Loucy (cell line): ENCODE data around the gene UGT2B28.
"Not testable (repeated sequence)": the region's sequence is repeated elsewhere in the genome, so short reads cannot be mapped to it uniquely, and the experiment has no call there.

Experiments
- H2AFZ ChIP-seq: fragments of 200-600 bp; sonication (generic); 2 replicates; pipeline ENCODE4 v1.6.0; 2016; ENCODE audit warnings: antibody characterized with exemption, mild to moderate bottlenecking, low read length, moderate library complexity
- H3F3A ChIP-seq: fragments of 200-600 bp; 2 replicates; pipeline ENCODE4 v1.6.0; 2016; ENCODE audit warnings: antibody characterized with exemption, low read depth, mild to moderate bottlenecking
- H3K27me3 ChIP-seq: fragments of 200-600 bp; sonication (generic); 2 replicates; pipeline ENCODE4 v1.6.1; 2014; ENCODE audit warnings: low read length, mild to moderate bottlenecking; ENCODE audit not compliant: insufficient read depth, poor library complexity, severe bottlenecking
- H3K36me3 ChIP-seq: fragments of 200-600 bp; sonication (generic); 2 replicates; pipeline ENCODE4 v1.6.1; 2016; ENCODE audit warnings: low read length; ENCODE audit not compliant: insufficient read depth
- H3K4me1 ChIP-seq: fragments of 200-600 bp; sonication (generic); 2 replicates; pipeline ENCODE4 v1.5.1; 2014; ENCODE audit warnings: low read length, mild to moderate bottlenecking; ENCODE audit not compliant: insufficient read depth, poor library complexity, severe bottlenecking
- H3K4me2 ChIP-seq: fragments of 200-600 bp; sonication (generic); 2 replicates; pipeline ENCODE4 v1.6.0; 2014; ENCODE audit warnings: antibody characterized with exemption, low read length, low read depth, mild to moderate bottlenecking; ENCODE audit not compliant: poor library complexity, severe bottlenecking
- H3K4me3 ChIP-seq: fragments of 200-600 bp; sonication (generic); 2 replicates; pipeline ENCODE4 v1.5.1; 2014; ENCODE audit warnings: low read length, mild to moderate bottlenecking, mixed read lengths; ENCODE audit not compliant: poor library complexity, severe bottlenecking
- H3K79me2 ChIP-seq: fragments of 200-600 bp; sonication (generic); 2 replicates; pipeline ENCODE4 v1.6.1; 2014; ENCODE audit warnings: low read length; ENCODE audit not compliant: insufficient read depth
- H3K9ac ChIP-seq: fragments of 200-600 bp; sonication (generic); 2 replicates; pipeline ENCODE4 v1.6.0; 2014; ENCODE audit warnings: mild to moderate bottlenecking, low read depth, low read length, moderate library complexity; ENCODE audit not compliant: poor library complexity, severe bottlenecking
- H3K9me2 ChIP-seq: fragments of 200-600 bp; sonication (generic); replicated peaks from 2 replicates; pipeline ENCODE4 v1.6.1; 2016; ENCODE audit warnings: low read depth, low read length, mixed read lengths
- H3K9me3 ChIP-seq: fragments of 200-600 bp; sonication (generic); 2 replicates; pipeline ENCODE4 v1.6.1; 2014; ENCODE audit warnings: mild to moderate bottlenecking, antibody characterized with exemption, low read length, low read depth; ENCODE audit not compliant: insufficient read depth
- H4K20me1 ChIP-seq: fragments of 200-600 bp; sonication (generic); 2 replicates; pipeline ENCODE4 v1.6.0; 2014; ENCODE audit warnings: antibody characterized with exemption, low read length, mild to moderate bottlenecking; ENCODE audit not compliant: insufficient read depth, poor library complexity, severe bottlenecking
- EZH2phosphoT487 ChIP-seq: fragments of 200-600 bp; IDR thresholded peaks from 2 replicates; pipeline ENCODE4 v1.6.1; 2018; ENCODE audit warnings: antibody characterized with exemption, mild to moderate bottlenecking, moderate library complexity, borderline replicate concordance
- TF ChIP-seq, protein P1 (sequence below): fragments of 200-600 bp; sonication (generic); conservative IDR thresholded peaks from 2 replicates; pipeline ENCODE4 v1.5.1; 2014; ENCODE audit warnings: mild to moderate bottlenecking, antibody characterized with exemption, low read length

UGT2B28 gene

DNA sequence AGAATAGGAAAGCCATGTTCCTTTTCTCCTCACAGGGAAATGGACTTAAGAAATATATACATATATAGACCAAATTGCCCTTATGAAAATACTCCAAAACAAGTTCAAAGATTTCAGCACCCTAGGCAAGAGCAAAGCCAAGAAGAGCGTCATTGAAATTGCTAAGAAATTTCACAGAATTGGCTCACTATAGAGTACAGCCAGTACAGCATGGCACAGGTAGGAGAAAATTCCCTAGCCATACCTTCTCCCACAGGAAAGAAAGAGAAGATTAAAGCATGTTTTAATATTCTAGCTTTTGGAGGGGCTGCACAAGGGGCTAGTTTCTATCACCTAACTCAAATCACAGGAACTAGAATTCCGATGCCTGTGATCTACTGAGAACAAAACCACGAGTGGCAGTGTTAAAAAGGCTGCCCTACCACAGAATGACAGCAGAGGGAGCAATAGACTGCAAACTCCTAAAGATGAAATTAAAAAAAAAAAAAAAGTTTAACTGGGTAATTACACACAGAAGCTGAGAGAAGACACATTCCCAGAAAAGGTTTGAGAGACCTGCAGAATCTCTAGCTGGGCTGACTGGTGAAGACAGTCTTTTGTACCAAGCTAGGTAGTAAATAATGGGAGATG is 37.5 kb downstream of the UGT2B28 start:
- H3K79me2 ChIP-seq, H4K20me1 ChIP-seq, H3K9me2 ChIP-seq, H3K4me2 ChIP-seq, H3K4me1 ChIP-seq, H3K36me3 ChIP-seq, H3K4me3 ChIP-seq, H3F3A ChIP-seq, H2AFZ ChIP-seq, H3K9ac ChIP-seq, H3K27me3 ChIP-seq, H3K9me3 ChIP-seq: not testable (repeated sequence)
- TF ChIP-seq, protein P1, sequence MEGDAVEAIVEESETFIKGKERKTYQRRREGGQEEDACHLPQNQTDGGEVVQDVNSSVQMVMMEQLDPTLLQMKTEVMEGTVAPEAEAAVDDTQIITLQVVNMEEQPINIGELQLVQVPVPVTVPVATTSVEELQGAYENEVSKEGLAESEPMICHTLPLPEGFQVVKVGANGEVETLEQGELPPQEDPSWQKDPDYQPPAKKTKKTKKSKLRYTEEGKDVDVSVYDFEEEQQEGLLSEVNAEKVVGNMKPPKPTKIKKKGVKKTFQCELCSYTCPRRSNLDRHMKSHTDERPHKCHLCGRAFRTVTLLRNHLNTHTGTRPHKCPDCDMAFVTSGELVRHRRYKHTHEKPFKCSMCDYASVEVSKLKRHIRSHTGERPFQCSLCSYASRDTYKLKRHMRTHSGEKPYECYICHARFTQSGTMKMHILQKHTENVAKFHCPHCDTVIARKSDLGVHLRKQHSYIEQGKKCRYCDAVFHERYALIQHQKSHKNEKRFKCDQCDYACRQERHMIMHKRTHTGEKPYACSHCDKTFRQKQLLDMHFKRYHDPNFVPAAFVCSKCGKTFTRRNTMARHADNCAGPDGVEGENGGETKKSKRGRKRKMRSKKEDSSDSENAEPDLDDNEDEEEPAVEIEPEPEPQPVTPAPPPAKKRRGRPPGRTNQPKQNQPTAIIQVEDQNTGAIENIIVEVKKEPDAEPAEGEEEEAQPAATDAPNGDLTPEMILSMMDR = peak; percentile 69

DNA sequence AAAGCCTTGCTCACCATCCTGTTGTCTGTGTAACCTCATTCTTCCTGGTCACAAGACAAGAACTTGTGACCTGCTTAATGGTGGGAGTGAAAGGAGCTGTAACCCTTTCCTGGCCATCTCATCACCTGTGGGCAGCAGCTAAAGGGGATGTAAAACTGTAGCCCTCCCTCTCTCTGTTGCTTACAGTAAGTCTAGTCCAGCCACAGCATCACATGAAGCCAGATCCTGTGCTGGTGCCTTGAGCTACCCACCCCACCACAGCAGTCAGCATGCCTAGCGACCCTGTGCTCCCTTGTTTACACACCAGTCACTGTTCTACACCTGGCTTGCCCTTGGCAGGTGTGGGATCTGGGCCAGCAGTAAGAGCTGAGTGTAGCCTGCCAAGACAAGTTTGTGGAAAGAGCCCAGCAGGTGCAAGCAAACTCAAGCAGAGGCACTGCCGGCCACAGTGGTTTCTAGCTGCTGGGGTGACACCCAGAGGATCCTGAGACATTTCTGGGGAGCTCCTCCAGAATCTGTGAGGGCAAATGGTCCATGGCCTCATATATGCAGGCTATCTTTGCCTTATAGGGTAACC is 41.0 kb downstream of the UGT2B28 start:
- no peak for TF ChIP-seq EZH2phosphoT487
- TF ChIP-seq, protein P1 = no peak
- Histone ChIP-seq H3K9ac (no peak overlapping the region), H3K9me3 (no peaks in the 10 kb centered on the region), H3K9me2 (no peaks in the 10 kb centered on the region), H3K4me3 (no peak overlapping the region), H3K4me2 (no peak overlapping the region), H3K4me1 (no peaks in the 10 kb centered on the region), H3K79me2 (no peaks in the 10 kb centered on the region), H3F3A (no peaks in the 10 kb centered on the region), H3K36me3 (no peaks in the 10 kb centered on the region), H3K27me3 (no peaks in the 10 kb centered on the region), H4K20me1 (no peaks in the 10 kb centered on the region), H2AFZ (peak overlapping the region; percentile 11)

DNA sequence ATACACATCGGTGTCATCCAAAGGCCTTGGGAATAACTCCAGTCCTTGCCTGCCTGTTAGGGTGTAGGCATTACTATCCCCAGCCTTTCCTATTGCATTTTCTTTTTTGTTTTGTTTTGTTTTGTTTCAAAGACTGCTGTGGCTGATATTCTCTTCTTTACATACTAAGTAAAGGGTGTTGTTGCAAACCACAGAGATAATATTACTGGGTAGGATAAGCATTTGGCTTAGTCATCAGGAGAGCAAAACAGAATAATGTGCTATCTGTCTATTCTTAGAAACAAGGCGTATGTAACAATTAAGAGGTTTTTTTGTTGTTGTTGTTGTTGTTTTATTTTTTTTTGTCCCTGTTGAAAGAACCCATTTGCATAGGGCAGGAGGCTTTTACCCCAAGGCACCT is 41.8 kb downstream of the UGT2B28 start:
- Histone ChIP-seq H3K4me2 (no peak overlapping the region), H3K9me2 (no peaks in the 10 kb centered on the region), H3K4me3 (no peak overlapping the region), H2AFZ (peak overlapping the region; percentile 11; the same call in 1 of the 2 replicates), H3K9ac (no peak overlapping the region), H4K20me1 (no peaks in the 10 kb centered on the region), H3K9me3 (no peaks in the 10 kb centered on the region), H3K4me1 (no peaks in the 10 kb centered on the region), H3K79me2 (no peaks in the 10 kb centered on the region), H3K36me3 (no peaks in the 10 kb centered on the region), H3K27me3 (no peaks in the 10 kb centered on the region), H3F3A (no peaks in the 10 kb centered on the region)
- TF ChIP-seq EZH2phosphoT487 = no peak

DNA sequence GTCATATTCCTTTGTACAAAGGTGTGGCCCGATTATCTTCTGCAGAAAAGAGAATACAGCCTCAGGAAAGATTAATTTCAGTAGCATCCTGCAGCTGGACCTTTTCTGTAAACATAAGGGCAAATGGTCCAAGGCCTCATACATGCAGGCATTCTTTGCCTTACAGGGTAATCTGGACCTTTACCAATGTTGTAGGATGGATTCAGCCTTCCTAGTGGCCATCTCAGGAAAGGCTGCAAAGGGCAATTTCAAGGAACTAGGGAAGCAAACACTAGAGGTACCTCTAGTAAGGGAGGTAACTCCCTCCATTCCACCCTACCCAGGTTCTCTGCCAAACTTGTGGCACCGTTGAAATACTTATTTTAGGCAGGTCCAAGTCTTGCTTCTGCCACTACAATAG is 43.0 kb downstream of the UGT2B28 start:
- Histone ChIP-seq H3K9ac (no peak overlapping the region), H3K79me2 (no peaks in the 10 kb centered on the region), H3K9me3 (no peaks in the 10 kb centered on the region), H3K9me2 (no peaks in the 10 kb centered on the region), H2AFZ (no peak overlapping the region), H3K4me1 (no peaks in the 10 kb centered on the region), H4K20me1 (no peaks in the 10 kb centered on the region), H3K4me3 (no peak overlapping the region), H3K4me2 (no peak overlapping the region), H3K27me3 (no peaks in the 10 kb centered on the region), H3F3A (no peaks in the 10 kb centered on the region), H3K36me3 (no peaks in the 10 kb centered on the region)
- TF ChIP-seq, protein P1 = no peak
- no peak for TF ChIP-seq EZH2phosphoT487
